ENCODE results near the gene MCL1.

Gene MCL1

GRCh38 chr1:150557065-150557600 is 22.3 kb downstream of the MCL1 start:
- DNase-seq (ENCODE audit: low read depth): no peak
- no peak overlapping the region for H3K4me3 ChIP-seq (ENCODE audit: low read depth, low read length)
- no peak for TF ChIP-seq CTCF (IDR thresholded peaks at IDR 0.05; ENCODE audit: control insufficient read depth, extremely low read depth, insufficient read depth)

GRCh38 chr1:150555971-150556865 is 23.2 kb downstream of the MCL1 start:
- no peak for TF ChIP-seq CTCF (IDR thresholded peaks at IDR 0.05; ENCODE audit: control insufficient read depth, extremely low read depth, insufficient read depth)
- no peak for DNase-seq (ENCODE audit: low read depth)

GRCh38 chr1:150555198-150555970 is 24.0 kb downstream of the MCL1 start:
- no peak for DNase-seq (ENCODE audit: low read depth)
- H3K4me3 ChIP-seq (ENCODE audit: low read depth, low read length): no peak overlapping the region
- no peak for TF ChIP-seq CTCF (IDR thresholded peaks at IDR 0.05; ENCODE audit: control insufficient read depth, extremely low read depth, insufficient read depth)

More at GRCh38 chr1:150555971-150556865, 23.2 kb downstream of the MCL1 start:
- no peak overlapping the region for H3K4me3 ChIP-seq (ENCODE audit: low read depth, low read length)

- H3K4me3 ChIP-seq (ENCODE audit: low read depth, low read length): no peak overlapping the region
- TF ChIP-seq CTCF (IDR thresholded peaks at IDR 0.05; ENCODE audit: control insufficient read depth, extremely low read depth, insufficient read depth): no peak
- no peak for DNase-seq (ENCODE audit: low read depth)
Observed at GRCh38 chr1:150554086-150554452, 25.3 kb downstream of the MCL1 start.

- H3K4me3 ChIP-seq (ENCODE audit: low read depth, low read length): no peak overlapping the region
- no peak for DNase-seq (ENCODE audit: low read depth)
- TF ChIP-seq CTCF (IDR thresholded peaks at IDR 0.05; ENCODE audit: control insufficient read depth, extremely low read depth, insufficient read depth): no peak
Observed at GRCh38 chr1:150553392-150554085, 25.9 kb downstream of the MCL1 start.

GRCh38 chr1:150552911-150553289 is 26.5 kb downstream of the MCL1 start:
- DNase-seq (ENCODE audit: low read depth): no peak
- H3K4me3 ChIP-seq (ENCODE audit: low read depth, low read length): no peak overlapping the region
- no peak for TF ChIP-seq CTCF (IDR thresholded peaks at IDR 0.05; ENCODE audit: control insufficient read depth, extremely low read depth, insufficient read depth)
